ENCODE results near the gene SMPD3.

The SMPD3 gene

DNA sequence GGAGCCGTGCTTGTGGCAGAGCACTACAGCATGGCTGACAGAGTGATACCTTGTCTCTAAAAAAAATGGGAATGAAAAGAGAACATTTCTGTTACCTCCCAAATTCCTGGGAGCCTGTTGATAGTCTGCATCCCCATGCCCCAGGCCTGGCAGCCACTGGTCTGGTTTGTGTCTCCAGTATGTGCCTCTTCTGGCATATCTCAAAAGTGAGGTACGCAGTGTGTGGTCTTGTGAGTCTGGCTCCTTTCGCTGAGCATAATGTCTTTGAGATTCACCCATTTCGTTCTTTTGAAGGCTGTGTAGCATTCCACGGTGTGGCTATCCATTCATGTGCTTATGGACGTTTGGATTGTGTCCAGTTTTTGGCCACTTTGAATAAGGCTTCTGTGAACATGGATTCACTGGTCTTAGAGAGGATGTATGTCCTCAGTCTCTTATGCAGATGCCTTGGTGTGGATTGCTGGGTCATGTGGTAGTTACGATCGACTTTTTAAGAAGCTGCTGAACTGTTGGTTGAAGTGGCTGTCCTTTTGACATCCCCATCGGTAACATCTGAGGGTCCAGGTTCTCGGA lies 98.4 kb downstream of the SMPD3 start:
- TF ChIP-seq, protein P1, sequence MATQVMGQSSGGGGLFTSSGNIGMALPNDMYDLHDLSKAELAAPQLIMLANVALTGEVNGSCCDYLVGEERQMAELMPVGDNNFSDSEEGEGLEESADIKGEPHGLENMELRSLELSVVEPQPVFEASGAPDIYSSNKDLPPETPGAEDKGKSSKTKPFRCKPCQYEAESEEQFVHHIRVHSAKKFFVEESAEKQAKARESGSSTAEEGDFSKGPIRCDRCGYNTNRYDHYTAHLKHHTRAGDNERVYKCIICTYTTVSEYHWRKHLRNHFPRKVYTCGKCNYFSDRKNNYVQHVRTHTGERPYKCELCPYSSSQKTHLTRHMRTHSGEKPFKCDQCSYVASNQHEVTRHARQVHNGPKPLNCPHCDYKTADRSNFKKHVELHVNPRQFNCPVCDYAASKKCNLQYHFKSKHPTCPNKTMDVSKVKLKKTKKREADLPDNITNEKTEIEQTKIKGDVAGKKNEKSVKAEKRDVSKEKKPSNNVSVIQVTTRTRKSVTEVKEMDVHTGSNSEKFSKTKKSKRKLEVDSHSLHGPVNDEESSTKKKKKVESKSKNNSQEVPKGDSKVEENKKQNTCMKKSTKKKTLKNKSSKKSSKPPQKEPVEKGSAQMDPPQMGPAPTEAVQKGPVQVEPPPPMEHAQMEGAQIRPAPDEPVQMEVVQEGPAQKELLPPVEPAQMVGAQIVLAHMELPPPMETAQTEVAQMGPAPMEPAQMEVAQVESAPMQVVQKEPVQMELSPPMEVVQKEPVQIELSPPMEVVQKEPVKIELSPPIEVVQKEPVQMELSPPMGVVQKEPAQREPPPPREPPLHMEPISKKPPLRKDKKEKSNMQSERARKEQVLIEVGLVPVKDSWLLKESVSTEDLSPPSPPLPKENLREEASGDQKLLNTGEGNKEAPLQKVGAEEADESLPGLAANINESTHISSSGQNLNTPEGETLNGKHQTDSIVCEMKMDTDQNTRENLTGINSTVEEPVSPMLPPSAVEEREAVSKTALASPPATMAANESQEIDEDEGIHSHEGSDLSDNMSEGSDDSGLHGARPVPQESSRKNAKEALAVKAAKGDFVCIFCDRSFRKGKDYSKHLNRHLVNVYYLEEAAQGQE (IDR thresholded peaks at IDR 0.05; ENCODE audit: insufficient read depth in 1 of 2, low read depth in 2 of 2, low read length in 2 of 2): no peak
- TF ChIP-seq POLR2AphosphoS5 (IDR thresholded peaks at IDR 0.05; ENCODE audit: low read depth, low read length) (no peak), TAF1 (IDR thresholded peaks at IDR 0.05; ENCODE audit: borderline replicate concordance, insufficient read depth, low read length) (no peak), FOXP2 (optimal IDR thresholded peaks at IDR 0.05; ENCODE audit: borderline replicate concordance, extremely low read depth, extremely low read length, insufficient read depth) (no peak), SIN3A (IDR thresholded peaks at IDR 0.05; ENCODE audit: borderline replicate concordance, insufficient read depth, low read length) (no peak)

DNA sequence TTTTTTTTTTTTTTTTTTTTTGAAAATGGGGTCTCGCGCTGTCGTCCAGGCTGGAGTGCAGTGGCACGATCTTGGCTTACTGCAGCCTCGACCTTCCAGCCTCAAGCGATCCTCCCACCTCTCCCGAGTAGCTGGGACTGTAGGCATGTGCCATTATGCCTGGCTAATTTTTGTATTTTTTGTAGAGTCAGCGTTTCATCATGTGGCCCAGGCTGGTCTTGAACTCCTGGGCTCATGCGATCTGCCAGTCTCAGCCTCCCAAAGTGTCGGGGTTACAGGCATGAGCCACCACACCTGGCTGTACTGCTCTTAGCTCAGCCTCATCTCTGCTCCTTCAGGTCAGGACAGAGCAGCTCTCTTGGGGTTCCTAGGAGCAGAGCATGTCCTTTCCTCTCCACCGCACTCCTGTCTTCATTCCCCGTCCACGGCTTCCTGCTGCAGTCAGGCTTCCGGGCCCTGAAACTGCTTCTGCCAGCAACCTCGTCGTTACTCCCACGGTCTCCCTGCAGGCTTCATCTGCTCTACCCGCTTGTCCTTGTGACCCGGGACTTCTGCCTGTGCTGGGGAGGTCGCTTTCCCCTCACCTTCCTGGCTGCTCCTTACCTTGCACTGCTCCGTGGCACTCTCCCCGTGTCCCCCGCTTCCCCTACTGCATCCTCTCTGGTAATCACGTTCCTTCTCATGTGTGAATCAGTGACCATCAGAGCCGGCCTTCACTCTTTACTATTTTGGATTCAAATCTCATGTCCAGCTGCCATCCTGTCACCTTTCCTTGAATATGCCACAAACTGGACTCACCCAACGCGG lies 99.5 kb downstream of the SMPD3 start:
- TF ChIP-seq SIN3A (IDR thresholded peaks at IDR 0.05; ENCODE audit: borderline replicate concordance, insufficient read depth, low read length) (no peak), POLR2AphosphoS5 (IDR thresholded peaks at IDR 0.05; ENCODE audit: low read depth, low read length) (no peak), TAF1 (IDR thresholded peaks at IDR 0.05; ENCODE audit: borderline replicate concordance, insufficient read depth, low read length) (no peak), FOXP2 (optimal IDR thresholded peaks at IDR 0.05; ENCODE audit: borderline replicate concordance, extremely low read depth, extremely low read length, insufficient read depth) (no peak)
- TF ChIP-seq, protein P1 (IDR thresholded peaks at IDR 0.05; ENCODE audit: insufficient read depth in 1 of 2, low read depth in 2 of 2, low read length in 2 of 2): no peak

DNA sequence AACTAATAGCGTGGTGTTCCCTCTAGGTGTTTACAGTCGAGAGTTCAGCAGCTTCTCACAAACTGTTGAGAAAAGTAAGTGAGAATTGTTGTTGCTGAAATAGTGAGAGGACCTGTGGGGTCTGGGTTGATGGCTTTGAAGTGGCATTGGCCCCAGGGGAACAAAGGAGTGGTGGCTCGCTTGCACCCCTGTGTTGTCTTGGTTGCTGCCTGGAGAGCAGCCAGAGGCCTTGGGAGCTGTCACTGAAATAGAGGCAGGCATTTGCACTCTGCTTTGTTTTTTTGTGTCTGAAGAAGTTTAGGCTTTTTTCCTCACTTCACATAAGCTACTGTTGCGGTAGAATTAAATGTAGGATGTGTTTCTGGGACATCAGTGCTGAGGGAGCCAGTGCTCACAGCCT lies 100.7 kb downstream of the SMPD3 start:
- TF ChIP-seq FOXP2 (optimal IDR thresholded peaks at IDR 0.05; ENCODE audit: borderline replicate concordance, extremely low read depth, extremely low read length, insufficient read depth) (no peak), SIN3A (IDR thresholded peaks at IDR 0.05; ENCODE audit: borderline replicate concordance, insufficient read depth, low read length) (no peak), TAF1 (IDR thresholded peaks at IDR 0.05; ENCODE audit: borderline replicate concordance, insufficient read depth, low read length) (no peak), POLR2AphosphoS5 (IDR thresholded peaks at IDR 0.05; ENCODE audit: low read depth, low read length) (no peak)
- TF ChIP-seq, protein P1 (IDR thresholded peaks at IDR 0.05; ENCODE audit: insufficient read depth in 1 of 2, low read depth in 2 of 2, low read length in 2 of 2): no peak

DNA sequence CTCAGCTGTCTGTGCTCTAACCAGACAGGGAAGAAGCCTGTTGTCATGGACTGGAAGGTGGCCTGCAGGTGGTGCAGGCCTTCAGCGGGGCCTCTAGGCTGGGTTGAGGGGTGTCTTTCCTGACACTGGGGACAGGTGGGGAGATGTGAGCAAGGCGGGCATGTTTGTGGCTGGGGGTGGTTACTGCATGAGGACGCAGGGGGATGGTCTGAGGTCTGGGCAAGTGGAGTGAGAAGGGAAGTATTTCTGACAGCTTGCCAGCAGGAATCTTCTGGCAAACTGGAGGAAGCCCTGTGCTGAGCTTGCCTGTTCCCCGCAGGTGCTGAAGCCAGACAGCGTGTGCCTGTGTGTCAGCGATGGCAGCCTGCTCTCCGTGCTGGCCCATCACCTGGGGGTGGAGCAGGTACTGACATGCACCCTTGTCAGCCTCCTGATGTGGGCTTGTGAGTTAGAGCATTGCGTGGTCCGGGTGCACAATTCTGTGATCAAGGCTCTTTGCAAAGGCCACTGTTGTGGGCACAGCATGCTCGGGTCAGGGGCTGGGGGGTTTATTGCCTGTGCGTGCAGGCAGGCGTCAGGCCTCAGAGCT lies 101.3 kb downstream of the SMPD3 start:
- TF ChIP-seq POLR2AphosphoS5 (IDR thresholded peaks at IDR 0.05; ENCODE audit: low read depth, low read length) (no peak), TAF1 (IDR thresholded peaks at IDR 0.05; ENCODE audit: borderline replicate concordance, insufficient read depth, low read length) (no peak), SIN3A (IDR thresholded peaks at IDR 0.05; ENCODE audit: borderline replicate concordance, insufficient read depth, low read length) (no peak), FOXP2 (optimal IDR thresholded peaks at IDR 0.05; ENCODE audit: borderline replicate concordance, extremely low read depth, extremely low read length, insufficient read depth) (no peak)
- TF ChIP-seq, protein P1 (IDR thresholded peaks at IDR 0.05; ENCODE audit: insufficient read depth in 1 of 2, low read depth in 2 of 2, low read length in 2 of 2): no peak
